MM.1S (cell line): ENCODE measurements around the gene GON4L.
"Not testable (repeated sequence)": the region's sequence is repeated elsewhere in the genome, so short reads cannot be mapped to it uniquely, and the experiment has no call there.

Experiments used
- DNase-seq: peaks from one replicate; pipeline ENCODE4 v3.0.0-alpha.2; 2015
- H2AFZ ChIP-seq: fragments of 300-600 bp; sonication (generic); 2 replicates; pipeline ENCODE4 v1.6.0; 2016; ENCODE audit warnings: antibody characterized with exemption, low read length
- H3F3A ChIP-seq: fragments of 300-600 bp; sonication (generic); 2 replicates; pipeline ENCODE4 v1.6.1; 2016; ENCODE audit warnings: mild to moderate bottlenecking, antibody characterized with exemption, low read length, moderate library complexity, mixed read lengths; ENCODE audit not compliant: insufficient read depth
- H3K27ac ChIP-seq: fragments of 300-600 bp; sonication (generic); 2 replicates; pipeline ENCODE4 v1.5.1; 2016; ENCODE audit warnings: mild to moderate bottlenecking, low read length
- H3K27me3 ChIP-seq: fragments of 300-600 bp; sonication (generic); replicated peaks from 2 replicates; pipeline ENCODE4 v1.6.0; 2016; ENCODE audit warnings: low read length; ENCODE audit not compliant: insufficient read depth
- H3K36me3 ChIP-seq: fragments of 300-600 bp; sonication (generic); replicated peaks from 2 replicates; pipeline ENCODE4 v1.6.1; 2016; ENCODE audit warnings: mild to moderate bottlenecking, low read length, mixed read lengths; ENCODE audit not compliant: insufficient read depth
- H3K4me1 ChIP-seq: fragments of 300-600 bp; sonication (generic); 2 replicates; pipeline ENCODE4 v1.6.1; 2016; ENCODE audit warnings: low read length, mixed read lengths
- H3K4me2 ChIP-seq: fragments of 300-600 bp; sonication (generic); 2 replicates; pipeline ENCODE4 v1.6.0; 2016; ENCODE audit warnings: low read depth, low read length
- H3K4me3 ChIP-seq: fragments of 300-600 bp; sonication (generic); 2 replicates; pipeline ENCODE4 v1.5.1; 2016; ENCODE audit warnings: low read length, mixed read lengths
- H3K79me2 ChIP-seq: fragments of 300-600 bp; sonication (generic); 2 replicates; pipeline ENCODE4 v1.6.1; 2016; ENCODE audit warnings: mixed run types, low read length, mixed read lengths
- H3K9ac ChIP-seq: fragments of 300-600 bp; sonication (generic); 2 replicates; pipeline ENCODE4 v1.6.1; 2016; ENCODE audit warnings: low read length, mixed read lengths
- H3K9me2 ChIP-seq: fragments of 300-600 bp; sonication (generic); replicated peaks from 2 replicates; pipeline ENCODE4 v1.6.1; 2016; ENCODE audit warnings: mild to moderate bottlenecking, low read length, mixed read lengths; ENCODE audit not compliant: insufficient read depth
- H3K9me3 ChIP-seq: fragments of 300-600 bp; sonication (generic); replicated peaks from 2 replicates; pipeline ENCODE4 v1.6.1; 2016; ENCODE audit warnings: mild to moderate bottlenecking, low read length, mixed read lengths; ENCODE audit not compliant: insufficient read depth
- H4K20me1 ChIP-seq: fragments of 300-600 bp; sonication (generic); 2 replicates; pipeline ENCODE4 v1.6.1; 2016; ENCODE audit warnings: mild to moderate bottlenecking, low read length, moderate library complexity, mixed read lengths; ENCODE audit not compliant: insufficient read depth
- EZH2 ChIP-seq: fragments of 300-600 bp; sonication (generic); optimal IDR thresholded peaks from 2 replicates; pipeline ENCODE3; 2017; ENCODE audit warnings: low read depth, mild to moderate bottlenecking, antibody characterized with exemption, low read length, mixed read lengths
- EZH2phosphoT487 ChIP-seq: fragments of 300-600 bp; sonication (generic); IDR thresholded peaks from 2 replicates; pipeline ENCODE4 v1.6.1; 2018; ENCODE audit warnings: antibody characterized with exemption, low read length
- TF ChIP-seq, protein P1 (sequence below): fragments of 300-600 bp; sonication (generic); IDR thresholded peaks from 2 replicates; pipeline ENCODE4 v1.5.1; 2016; ENCODE audit warnings: antibody characterized with exemption, low read length, mixed read lengths

GON4L gene

DNA sequence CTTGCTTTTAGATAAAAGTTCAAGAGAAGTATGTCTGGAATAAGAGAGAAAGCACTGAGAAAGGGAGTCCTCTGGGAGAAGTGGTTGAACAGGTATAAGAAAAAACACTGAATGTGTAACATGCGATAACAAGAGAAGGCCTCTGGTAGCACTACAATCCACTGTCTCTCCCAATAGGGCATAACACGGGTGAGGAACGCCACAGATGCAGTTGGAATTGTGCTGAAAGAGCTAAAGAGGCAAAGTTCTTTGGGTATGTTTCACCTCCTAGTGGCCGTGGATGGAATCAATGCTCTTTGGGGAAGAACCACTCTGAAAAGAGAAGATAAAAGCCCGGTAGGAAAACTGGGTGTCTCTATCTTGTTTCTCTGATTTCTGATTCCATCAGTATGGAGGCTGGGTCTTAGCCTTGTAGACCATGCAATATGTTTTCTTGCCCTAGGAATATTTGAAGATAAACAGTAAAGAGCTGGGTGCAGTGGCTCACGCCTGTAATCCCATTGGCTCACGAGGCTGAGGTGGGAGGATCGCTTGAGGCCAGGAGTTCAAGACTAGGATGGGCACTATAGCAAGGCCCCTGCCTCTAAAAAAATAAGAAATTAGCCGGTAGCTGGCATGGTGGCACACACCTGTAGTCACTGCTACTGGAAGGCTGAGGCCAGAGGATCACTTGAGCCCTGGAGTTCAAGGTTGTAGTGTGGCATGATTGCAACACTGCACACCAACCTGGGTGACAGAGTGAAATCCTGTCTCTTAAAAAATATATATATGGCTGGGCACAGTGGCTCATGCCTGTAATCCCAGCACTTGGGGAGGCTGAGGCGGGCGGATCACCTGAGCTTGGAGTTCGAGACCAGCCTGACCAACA, 127.7 kb downstream of the GON4L start:
- Histone ChIP-seq H4K20me1 (no peaks in the 10 kb centered on the region), H3K9me3 (no peaks in the 10 kb centered on the region), H3K4me3 (no peak overlapping the region), H3F3A (no peaks in the 10 kb centered on the region; the same call in 1 of the 2 replicates), H3K79me2 (peaks cover 14% of the 10 kb centered on the region; the same call in 1 of the 2 replicates), H2AFZ (no peak overlapping the region), H3K27ac (no peak overlapping the region), H3K27me3 (no peaks in the 10 kb centered on the region), H3K9me2 (no peaks in the 10 kb centered on the region), H3K9ac (no peak overlapping the region), H3K4me1 (no peaks in the 10 kb centered on the region), H3K36me3 (peaks cover 13% of the 10 kb centered on the region), H3K4me2 (no peak overlapping the region)
- DNase-seq = peak; percentile 66
- TF ChIP-seq, protein P1, sequence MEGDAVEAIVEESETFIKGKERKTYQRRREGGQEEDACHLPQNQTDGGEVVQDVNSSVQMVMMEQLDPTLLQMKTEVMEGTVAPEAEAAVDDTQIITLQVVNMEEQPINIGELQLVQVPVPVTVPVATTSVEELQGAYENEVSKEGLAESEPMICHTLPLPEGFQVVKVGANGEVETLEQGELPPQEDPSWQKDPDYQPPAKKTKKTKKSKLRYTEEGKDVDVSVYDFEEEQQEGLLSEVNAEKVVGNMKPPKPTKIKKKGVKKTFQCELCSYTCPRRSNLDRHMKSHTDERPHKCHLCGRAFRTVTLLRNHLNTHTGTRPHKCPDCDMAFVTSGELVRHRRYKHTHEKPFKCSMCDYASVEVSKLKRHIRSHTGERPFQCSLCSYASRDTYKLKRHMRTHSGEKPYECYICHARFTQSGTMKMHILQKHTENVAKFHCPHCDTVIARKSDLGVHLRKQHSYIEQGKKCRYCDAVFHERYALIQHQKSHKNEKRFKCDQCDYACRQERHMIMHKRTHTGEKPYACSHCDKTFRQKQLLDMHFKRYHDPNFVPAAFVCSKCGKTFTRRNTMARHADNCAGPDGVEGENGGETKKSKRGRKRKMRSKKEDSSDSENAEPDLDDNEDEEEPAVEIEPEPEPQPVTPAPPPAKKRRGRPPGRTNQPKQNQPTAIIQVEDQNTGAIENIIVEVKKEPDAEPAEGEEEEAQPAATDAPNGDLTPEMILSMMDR = peak; percentile 76
- TF ChIP-seq EZH2 = no peak

GRCh38 chr1:155725142-155725541, 131.9 kb downstream of the GON4L start:
- no peak overlapping the region for H3K27ac ChIP-seq
- no peak overlapping the region for H2AFZ ChIP-seq
- H3K4me2 ChIP-seq = no peak overlapping the region
- H3K4me1 ChIP-seq = no peaks in the 10 kb centered on the region
- no peak for DNase-seq
- H3K9me2 ChIP-seq = no peaks in the 10 kb centered on the region
- no peak overlapping the region for H3K9ac ChIP-seq
- H3K4me3 ChIP-seq = no peak overlapping the region
- H3K27me3 ChIP-seq = no peaks in the 10 kb centered on the region
- H3K36me3 ChIP-seq = peaks cover 7% of the 10 kb centered on the region; the same call in 1 of the 2 replicates
- peaks cover 3% of the 10 kb centered on the region; the same call in 1 of the 2 replicates for H3F3A ChIP-seq
- peaks cover 46% of the 10 kb centered on the region for H3K79me2 ChIP-seq
- H4K20me1 ChIP-seq = 0 out of 2 replicates have a peak, but pooled peaks cover 2% of the 10 kb centered on the region
- TF ChIP-seq EZH2 (no peak), EZH2phosphoT487 (no peak)
- TF ChIP-seq, protein P1 = no peak
- H3K9me3 ChIP-seq = no peaks in the 10 kb centered on the region

- Histone ChIP-seq H3K9ac (no peak overlapping the region), H3K9me2 (no peaks in the 10 kb centered on the region), H3K4me1 (peaks cover 16% of the 10 kb centered on the region), H3F3A (peaks cover 28% of the 10 kb centered on the region), H3K36me3 (peaks cover 3% of the 10 kb centered on the region; the same call in 1 of the 2 replicates), H3K4me3 (no peak overlapping the region), H3K27me3 (no peaks in the 10 kb centered on the region), H2AFZ (no peak overlapping the region), H4K20me1 (0 out of 2 replicates have a peak, but pooled peaks cover 7% of the 10 kb centered on the region), H3K27ac (no peak overlapping the region), H3K9me3 (no peaks in the 10 kb centered on the region), H3K79me2 (peaks cover 85% of the 10 kb centered on the region), H3K4me2 (no peak overlapping the region)
- no peak for DNase-seq
- TF ChIP-seq EZH2 (no peak), EZH2phosphoT487 (no peak)
- TF ChIP-seq, protein P1 = no peak
These were observed 137.3 kb downstream of the GON4L start for GRCh38 chr1:155719703-155720102.

- H3K4me2 ChIP-seq, H3K27ac ChIP-seq, H3K4me3 ChIP-seq, DNase-seq, H3K36me3 ChIP-seq, H4K20me1 ChIP-seq, H2AFZ ChIP-seq, H3K9me3 ChIP-seq, H3K9me2 ChIP-seq, H3K27me3 ChIP-seq, H3K9ac ChIP-seq: not testable (repeated sequence)
- Histone ChIP-seq H3K4me1 (peaks cover 16% of the 10 kb centered on the region), H3K79me2 (peaks cover 91% of the 10 kb centered on the region), H3F3A (peaks cover 31% of the 10 kb centered on the region)
These were observed 138.4 kb downstream of the GON4L start for GRCh38 chr1:155718524-155719115.
